ENCODE data around the gene GNA15.

GNA15 gene

DNA sequence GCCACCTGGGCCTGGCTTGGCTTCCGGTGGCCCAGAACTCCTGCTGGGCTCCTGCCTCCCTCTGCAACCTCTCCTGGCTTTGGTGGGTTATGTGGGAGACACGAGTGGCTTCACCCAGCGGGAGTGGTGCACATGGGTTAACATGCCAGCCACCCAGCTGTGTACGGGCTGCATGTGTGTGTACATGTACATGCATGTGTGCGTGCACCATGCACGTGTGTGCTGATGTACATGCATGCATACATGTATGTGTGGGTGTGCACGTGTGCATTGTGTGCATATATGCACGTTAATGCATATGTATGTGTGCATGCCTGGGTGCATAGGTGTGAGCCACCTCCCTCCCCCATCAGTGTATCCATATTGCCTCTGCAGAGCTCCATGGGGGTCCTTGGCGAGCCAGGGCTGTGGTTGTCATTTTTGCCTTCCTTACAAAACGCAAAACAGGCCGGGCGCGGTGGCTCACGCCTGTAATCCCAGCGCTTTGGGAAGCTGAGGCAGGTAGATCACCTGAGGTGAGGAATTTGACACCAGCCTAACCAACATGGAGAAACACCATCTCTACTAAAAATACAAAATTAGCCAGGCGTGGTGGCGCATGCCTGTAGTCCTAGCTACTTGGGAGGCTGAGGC is 29.2 kb upstream of the GNA15 start:
- no peak for DNase-seq

DNA sequence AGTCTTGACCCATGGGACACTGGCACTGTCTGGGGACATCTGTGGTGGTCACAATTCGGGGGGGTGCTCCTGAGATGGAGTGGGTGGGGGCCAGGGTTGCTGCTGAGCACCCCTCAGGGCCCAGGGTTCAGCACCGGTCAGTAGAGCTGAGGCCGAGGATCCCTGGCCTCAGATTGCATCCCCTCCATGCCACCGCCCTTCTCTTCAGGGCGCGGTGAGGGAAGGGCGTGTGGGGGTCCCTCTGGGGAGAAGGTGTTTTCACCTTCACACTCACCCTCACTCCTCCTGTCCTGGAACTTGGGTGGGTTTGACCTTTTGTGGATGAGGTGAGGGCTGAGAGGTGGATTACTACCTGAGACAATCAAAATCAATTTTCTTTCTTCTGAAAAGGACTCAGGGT is 28.2 kb upstream of the GNA15 start:
- no peak for DNase-seq

DNA sequence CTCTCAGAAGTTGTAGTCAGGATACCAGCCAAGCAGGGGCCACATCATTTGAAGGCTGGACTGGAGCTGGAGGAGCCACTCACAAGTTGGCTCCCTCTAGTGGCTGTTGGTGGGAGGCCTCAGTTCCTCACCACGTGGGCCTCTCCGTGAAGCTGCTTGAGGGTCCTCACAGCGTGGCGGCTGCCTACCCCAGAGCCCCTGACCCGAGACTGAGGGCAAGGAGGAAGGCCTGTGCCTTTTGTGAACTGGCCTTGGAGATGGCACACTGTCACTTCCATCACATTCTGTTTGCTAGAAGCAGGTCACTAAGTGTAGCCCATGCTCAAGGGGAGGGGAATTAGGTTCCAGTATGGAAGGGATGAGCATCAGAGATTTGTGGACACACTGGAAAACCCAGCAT is 27.1 kb upstream of the GNA15 start:
- DNase-seq, result peak in 1 of 2 experiments; percentile 7

DNA sequence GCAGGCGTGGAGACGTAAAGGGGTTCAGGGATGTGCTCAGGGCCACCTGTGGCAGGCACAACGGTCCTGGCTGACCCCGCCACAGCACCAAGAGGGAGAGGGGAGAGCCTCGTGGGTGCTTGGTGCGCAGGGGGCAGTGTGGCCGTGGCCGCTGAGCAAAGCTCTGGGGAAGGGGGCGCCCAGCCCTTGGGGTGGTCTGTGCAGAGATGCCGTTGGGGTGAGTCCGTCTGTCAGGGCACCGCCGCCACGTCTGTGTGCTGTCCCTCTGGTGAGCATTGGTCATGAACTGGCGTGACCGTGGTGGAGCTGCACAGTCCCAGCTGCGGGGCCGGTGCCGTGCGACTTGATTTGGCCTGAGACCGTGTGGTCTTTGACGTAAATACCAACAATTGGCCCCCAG is 26.3 kb upstream of the GNA15 start:
- no peak for DNase-seq

DNA sequence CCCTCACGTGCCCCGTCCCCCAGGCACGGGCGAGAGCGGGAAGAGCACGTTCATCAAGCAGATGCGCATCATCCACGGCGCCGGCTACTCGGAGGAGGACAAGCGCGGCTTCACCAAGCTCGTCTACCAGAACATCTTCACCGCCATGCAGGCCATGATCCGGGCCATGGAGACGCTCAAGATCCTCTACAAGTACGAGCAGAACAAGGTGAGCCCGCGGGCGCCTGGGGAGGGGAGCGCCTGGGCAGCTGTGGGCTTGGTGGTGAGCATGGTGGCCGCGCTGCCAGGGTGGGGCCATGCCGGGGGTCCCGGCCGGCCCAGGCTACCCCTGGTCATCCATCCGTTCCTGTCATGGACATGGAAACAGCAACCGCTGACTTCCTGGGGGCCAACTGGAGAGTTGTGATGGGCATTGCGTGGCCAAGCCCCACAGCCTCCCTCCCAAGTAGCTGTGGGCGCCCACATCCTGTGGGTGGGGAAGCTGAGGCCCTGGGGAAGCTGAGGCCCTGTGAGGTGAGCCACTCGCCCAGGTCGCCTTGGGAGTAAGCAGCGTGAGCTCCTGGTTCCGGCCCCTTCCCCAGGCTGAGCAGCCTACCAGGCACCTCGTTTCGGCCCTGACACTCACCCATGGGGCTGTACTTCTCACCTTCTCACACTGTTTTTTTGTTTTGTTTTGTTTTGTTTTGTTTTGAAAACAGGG is 25.6 kb upstream of the GNA15 start:
- no peak for DNase-seq

DNA sequence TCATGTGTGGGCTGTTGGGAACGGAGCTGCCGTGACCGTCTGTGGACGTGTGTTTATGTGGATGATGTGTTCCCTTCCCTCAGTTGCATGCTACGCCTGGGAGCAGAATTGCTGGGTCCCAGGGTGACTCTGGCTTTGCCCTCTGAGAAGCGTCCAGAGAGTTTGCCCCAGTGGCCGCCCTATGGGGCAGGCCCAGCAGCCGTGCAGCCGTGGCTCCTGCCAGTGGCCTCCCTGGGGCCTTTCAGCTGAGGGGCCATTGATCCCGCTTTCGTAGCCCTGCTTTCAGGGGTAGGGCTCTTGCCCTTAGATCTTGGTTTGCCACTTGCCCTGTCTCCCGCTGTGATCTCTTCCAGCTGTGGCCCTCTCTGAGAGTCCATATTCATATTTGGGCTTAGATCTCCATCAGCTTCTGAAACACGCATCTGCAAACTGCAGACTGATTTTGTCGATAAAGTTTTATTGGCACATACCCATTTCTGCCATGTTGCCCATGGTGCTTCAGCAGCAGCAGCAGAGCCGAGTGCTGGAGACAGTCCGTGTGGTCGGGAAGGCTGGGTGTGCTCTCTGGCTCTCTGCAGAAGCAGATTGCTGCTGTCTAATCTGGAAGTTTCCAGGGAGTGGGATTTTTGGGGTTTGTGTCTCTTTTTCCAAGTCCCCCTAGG is 24.1 kb upstream of the GNA15 start:
- DNase-seq, result no peak

DNA sequence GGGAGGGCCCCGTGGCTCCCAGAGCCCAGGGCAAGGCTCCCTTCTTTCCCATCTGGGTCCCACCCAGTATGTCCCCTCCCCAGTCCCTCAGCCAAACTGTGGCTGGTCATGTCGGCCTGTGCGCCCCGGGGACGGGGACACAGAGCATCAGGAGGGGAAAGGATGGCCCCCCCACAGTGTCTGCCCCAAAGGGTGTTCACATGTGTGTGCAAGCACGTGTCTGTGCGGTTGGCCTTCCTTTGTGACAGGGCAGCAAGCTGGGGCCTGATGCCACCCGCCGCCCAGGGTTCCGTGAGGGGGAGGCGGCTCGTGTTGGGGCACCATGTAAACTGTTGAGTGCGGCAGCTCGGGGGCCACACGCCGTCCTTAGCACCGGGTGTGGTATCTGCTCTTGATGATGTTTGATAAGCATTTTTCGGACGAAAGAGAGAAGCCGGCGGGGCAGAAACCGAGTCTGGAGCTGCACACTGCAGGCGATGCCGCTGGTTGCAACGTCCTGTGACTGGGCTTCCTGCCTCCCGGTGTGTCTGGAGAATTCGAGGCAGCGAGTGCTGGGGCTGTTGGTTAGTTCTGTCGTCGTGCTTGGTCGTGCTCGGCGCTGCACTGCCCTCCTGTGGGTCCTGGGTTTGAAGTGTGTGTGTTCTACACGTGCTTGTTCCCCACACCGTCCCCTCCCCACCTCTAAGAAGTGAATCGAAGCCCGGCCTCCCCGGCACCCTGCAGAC is 23.3 kb upstream of the GNA15 start:
- DNase-seq, result no peak

DNA sequence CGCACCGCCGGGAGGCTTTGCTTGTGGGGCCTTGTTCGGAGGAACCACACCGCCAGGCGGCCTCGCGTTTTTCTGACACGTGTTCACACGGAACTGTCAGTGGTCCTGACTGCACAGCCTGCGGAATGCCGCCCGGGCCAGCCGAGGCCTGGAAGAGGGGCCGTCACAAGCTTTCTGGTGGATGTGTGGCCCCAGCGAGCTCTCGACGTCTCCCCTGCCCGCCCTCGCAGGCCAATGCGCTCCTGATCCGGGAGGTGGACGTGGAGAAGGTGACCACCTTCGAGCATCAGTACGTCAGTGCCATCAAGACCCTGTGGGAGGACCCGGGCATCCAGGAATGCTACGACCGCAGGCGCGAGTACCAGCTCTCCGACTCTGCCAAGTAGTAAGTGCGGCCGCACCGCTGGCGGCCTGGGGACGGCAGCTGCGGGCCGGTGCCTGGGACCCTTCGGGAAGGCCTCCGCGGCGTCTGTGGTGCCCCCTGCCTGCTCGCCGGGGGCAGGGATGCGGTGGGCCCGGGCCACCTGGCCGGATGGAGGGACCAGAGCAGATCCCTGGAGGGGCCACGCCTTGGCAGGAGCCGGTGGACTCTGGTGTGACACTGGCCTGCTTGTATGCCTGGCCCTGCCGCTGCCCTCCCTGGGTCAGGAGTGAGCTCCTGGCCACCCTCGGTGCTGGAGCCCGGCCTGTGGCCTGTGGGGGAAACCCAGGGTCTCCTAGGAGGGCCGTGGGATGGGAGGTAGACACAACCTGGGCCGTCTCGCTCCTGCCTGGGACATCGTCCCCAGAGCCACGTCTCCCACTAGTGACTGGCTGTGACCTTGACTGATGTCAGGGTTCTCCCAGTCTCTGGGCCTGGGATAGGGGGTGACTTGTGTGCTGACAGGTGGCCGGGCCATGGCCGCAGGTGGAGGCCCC is 22.5 kb upstream of the GNA15 start:
- DNase-seq, result no peak

DNA sequence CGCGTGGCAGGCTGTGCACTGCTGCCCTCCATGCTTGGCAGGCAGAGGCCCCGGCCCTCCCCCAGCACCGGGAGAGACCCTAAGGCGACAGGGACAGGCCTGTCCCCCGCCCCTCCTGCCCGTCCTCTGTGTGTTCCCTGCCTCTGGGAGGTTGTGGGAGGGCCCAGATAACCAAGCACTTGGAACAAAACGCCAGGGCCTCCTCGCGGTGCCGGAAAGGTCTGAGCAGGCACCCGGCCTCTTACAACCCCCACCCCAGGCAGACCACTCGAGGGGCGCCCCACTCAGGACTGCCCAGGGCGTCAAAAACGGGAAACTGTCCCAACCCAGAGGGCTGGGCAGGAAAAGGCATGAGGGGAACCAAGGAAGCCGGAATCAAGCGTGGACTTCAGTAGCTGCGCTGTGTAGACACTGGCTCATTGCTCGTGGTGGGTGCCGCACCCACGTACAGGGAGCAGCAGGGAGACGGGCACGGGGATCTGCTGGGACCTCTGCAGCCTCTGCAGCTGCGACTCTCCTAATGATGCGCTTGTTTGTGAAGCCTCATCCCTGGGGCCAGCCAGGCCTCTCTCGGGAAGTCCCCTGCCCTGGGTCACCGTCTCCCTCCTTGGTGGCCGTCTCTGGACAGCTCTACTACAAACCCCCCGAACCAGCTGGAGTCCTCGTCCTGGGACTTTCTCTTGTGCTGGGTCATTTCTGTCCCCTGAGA is 21.7 kb upstream of the GNA15 start:
- no peak for DNase-seq

DNA sequence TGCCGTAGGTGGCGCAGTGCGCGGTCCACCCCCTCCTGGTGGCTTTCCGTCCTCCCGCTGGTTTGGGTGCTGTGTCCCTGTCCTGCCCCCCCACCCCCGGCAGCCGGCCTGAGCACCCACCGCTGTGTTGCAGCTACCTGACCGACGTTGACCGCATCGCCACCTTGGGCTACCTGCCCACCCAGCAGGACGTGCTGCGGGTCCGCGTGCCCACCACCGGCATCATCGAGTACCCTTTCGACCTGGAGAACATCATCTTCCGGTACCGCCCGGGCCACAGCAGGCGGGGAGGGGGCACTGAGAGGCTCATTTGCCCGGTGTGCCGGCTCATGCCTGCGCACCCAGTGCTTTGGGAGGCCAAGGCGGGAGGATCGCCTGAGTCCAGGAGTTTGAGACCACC is 21.0 kb upstream of the GNA15 start:
- no peak for DNase-seq

DNA sequence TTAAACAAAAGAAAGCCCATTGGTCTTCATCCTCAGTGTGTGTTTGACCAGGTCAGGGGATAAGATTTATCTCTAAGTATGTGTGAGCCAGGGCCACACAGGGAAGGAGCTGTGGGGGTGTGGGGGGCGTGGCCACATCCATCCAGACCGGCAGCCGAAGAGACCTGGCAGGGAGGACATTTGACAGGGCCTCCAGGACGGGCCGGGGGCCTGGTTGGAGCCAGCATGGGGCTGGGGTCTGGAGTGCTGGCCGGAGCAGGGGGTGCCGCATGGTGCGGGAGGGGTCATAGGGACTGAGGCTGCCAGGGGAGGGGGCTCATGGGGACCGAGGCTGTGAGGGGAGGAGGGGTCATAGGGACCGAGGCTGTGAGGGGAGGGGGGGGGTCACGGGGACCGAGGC is 20.4 kb upstream of the GNA15 start:
- no peak for DNase-seq

DNA sequence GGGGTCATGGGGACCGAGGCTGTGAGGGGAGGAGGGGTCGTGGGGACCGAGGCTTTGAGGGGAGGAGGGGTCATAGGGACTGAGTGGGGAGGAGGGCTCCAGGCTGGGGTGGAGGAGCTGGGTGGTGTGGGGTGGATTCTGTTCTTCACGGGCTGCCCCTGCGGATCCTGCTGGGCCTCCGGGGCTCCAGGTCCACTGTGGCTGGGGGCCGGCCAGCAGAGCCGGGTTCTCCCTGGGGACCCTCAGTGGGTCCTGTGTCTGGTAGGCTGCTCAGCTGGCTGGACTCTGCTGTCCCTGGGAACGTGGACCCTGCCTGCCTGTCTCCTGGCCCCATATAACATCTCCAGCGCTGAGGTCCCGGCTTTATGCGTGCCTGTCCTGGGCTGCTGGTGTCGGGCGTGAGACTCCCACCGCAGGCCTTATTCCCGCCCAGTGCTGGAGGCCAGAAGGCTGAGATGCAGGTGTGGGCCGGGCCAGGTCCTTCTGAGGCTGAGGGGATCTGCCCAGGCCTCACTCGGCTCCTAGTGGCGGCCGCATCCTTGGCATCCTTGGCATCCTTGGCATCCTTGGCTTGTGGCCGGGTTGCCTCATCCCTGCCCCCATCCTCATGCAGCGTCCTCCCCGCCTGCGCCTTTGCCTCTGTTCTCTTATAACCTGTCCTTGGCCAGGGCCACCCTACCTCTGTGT is 19.8 kb upstream of the GNA15 start:
- DNase-seq, result no peak

DNA sequence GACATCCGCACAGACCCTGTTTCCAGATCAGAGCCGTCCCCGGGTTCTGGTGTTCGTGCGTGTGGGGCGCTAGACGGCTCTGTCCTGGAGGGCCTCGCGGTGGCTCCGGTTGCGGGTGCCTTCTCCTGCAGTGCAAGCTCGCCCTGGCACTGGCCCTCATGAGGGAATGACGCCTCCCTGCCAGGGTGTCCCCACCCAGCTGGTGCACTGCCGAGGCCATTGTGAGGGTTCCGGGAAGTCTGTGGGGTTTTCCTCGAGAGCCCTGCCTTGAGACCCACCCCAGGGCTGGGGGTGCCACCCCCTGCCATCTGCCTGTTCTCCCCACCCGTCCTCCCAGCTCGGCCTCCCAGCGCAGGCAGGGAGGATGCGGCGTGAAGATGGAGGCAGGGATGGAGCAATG is 19.2 kb upstream of the GNA15 start:
- no peak for DNase-seq

DNA sequence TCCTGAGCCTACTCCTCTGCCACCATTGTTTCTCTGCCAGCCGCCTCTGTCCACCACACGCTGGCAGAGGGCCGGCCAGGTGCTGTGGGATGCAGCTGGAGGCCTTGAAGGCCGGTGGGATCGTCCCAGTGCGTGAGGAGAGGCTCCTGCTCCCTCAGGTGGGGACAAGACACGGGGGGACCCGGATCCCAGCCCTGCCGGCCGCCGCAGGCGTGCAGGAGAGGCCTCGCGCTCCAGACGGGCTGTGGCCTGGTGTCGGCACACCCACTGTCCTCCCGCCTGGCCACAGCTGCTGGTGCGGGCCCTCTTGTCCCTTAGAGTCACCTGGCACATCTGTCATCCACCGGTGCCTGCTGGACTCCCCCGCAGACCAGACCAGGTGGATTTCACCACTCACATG is 18.1 kb upstream of the GNA15 start:
- no peak for DNase-seq

DNA sequence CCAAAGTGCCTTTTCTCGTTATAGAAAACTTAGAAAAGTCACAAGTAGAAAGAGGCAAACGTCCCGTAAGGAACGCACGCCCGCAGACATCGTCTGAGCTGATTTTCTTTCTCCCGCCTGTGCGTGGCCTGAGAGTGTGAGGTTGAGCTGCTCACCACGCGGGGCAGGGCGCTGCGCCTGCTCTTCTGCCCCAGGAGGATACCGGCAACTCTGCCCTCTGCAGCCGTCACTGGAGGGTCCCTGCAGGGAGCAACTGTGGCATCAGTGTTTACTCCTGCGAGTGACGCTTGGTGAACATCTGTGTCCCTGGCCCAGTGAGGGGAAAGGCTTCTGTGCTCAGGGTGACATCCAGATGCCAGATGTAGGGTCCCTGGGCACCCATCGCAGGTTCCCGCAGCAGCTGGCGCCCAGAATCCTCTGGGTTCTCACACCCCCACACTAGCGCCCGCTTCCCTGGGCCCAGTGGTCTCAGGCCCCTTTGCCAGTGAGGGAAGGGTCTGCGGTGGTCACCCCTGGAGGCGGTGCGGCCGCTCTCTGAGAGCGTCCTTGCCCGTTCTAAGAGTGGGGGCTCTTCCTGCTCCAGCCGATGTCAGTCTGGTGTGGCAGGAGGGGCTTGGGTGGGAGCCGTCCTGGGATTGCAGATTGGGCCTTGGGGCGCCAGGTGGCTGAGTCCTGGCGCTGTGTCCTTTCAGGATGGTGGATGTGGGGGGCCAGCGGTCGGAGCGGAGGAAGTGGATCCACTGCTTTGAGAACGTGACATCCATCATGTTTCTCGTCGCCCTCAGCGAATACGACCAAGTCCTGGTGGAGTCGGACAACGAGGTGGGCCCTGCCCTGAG is 17.4 kb upstream of the GNA15 start:
- DNase-seq, result no peak

DNA sequence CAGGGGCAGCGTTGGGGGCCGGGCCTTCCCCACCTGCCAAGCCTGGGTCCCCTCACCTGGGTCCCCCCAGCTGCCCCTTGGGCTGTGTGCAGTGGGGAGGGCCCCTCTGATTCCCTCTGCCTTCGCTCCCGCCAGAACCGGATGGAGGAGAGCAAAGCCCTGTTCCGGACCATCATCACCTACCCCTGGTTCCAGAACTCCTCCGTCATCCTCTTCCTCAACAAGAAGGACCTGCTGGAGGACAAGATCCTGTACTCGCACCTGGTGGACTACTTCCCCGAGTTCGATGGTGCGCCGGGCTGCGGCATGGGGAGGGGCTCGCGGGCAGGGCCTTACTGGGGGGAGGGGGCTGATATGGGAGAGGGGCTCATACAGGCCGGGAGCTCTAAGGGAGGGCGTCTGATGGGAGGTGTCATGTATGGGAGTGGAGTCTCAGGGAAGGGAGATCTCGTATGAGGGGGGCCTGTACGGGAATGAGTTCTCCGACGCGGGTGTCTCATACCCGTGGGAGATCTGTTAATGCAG is 16.7 kb upstream of the GNA15 start:
- DNase-seq, result no peak

DNA sequence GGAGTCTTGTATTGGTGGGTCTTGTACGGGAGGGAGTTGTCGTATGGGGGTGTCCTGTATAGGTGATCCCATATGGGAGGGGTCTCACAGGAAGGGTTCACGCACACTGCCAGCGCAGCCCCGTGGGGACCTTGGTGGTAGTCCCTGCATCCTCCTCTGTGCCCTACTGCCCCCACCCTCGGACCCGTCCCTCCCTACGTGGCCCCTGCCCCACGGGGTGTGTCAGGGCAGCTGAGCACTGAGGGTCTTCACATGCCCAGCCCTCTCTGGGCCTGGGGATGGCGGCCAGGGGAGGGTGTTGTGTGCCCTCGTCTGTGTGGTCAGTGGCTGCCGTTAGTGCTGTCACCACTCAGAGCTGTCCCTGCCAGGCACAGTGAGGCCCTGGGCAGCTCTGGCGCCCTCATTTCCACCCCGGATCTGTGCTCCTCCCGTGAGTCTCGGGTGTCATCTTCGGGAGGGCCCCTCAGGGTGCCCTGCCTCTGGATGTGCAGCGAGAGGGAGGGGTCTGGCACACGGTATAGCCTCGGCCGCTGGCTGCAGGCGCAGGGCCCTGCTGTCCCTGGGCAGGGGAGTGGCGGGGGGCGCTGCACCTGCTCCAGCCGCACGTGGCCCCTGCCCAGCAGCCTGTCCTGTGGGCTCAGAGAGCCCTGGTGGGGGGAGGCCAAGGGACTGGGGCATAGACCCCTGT is 16.0 kb upstream of the GNA15 start:
- DNase-seq, result no peak

DNA sequence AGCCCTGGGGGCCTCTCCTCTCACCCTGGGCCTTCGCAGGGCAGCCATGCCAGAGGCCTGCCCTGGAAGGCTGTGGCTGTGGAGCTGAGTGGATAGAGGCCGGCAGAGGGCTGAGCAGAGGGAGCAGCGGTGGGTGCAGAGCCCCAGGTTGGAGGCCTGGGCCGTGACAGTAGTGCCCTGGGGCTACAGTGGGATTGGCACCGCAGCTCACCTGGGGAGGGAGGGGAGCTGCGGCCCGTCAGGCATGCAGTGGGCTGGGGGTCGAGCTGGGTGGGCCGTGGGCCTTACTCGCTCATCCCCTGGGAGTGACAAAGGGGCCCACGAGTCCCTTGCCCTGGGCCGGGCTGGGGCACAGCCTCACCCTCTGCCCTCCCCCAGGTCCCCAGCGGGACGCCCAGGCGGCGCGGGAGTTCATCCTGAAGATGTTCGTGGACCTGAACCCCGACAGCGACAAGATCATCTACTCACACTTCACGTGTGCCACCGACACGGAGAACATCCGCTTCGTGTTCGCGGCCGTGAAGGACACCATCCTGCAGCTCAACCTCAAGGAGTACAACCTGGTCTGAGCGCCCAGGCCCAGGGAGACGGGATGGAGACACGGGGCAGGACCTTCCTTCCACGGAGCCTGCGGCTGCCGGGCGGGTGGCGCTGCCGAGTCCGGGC is 15.1 kb upstream of the GNA15 start:
- no peak for DNase-seq

DNA sequence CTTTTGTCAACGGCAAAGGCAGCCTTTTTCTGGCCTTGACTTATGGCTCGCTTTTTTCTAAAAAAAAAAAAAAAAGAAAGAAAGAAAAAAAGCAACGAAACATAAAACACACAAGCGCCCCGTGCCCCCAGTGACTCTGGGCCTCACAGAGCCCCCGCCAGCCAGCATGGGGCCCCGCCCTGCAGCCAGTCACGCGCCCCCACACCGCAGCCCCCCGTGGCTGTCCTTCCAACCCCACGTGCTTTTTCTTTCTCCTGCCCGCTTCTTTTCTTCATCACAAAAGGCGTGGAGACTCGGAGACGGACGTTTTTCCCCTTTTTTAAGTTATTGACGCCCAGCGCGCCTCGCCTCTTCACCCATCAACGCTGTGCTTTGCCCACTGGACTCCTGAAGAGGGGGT is 14.4 kb upstream of the GNA15 start:
- DNase-seq, result no peak

All from NCI-H1930 (cell line).